ENCODE results near the gene SHB.

Gene SHB

DNA sequence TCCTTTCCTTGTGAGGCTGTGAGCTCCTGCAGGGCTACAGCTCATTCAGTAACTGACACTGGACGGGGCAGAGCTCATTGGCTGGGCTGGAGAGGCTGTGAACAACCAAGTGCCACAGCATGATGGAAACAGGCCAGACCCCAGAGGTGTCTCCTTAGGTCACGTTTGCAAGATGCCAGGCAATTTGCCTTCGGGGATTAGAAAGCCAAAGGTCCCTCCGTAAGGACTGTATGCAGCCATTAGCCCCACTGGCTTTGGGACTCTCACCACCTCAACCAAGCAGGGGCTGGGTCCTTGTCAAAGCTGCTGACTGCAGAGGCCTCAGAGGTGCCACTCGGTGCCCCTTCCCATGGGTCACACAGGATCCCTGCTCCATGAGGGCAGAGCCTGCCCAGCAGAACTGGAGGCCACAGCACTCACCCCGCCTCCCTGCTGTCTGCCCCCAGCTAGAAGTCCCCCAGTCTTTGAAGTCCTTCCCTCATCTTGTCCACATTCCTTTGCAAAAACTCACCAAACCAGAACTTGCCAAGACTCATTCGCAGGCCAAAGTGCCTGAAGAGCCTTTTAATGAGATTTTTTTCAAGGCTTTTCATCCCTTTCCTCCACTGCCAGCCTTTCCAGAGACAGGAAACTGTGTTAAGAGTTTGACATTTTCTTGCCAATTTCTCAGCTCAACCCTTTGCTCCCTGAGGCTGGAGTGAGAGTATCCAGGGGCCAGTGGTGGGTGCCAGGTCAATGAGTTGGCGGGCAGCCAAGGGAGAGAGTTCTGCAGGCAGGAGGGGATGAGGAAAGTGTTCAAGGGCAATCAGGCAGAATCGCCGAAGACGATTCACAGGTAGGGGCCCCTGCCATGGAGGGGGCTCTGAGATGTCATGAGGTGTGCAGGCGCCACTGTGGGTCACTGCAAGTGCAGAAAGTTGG is 125.4 kb downstream of the SHB start:
- Histone ChIP-seq H3F3A (ENCODE audit: insufficient read depth) (no peaks in the 10 kb centered on the region), H3K4me3 (ENCODE audit: insufficient read depth, low read length, poor library complexity, severe bottlenecking) (no peak overlapping the region), H3K9me3 (ENCODE audit: insufficient read depth, low read length) (no peaks in the 10 kb centered on the region), H3K4me2 (ENCODE audit: low read depth, low read length, poor library complexity, severe bottlenecking) (no peak overlapping the region), H3K9me2 (replicated peaks; ENCODE audit: insufficient read depth, low read length) (no peaks in the 10 kb centered on the region), H2AFZ (ENCODE audit: low read depth, low read length, severe bottlenecking) (no peak overlapping the region), H3K27me3 (ENCODE audit: low read length) (no peaks in the 10 kb centered on the region), H3K79me2 (ENCODE audit: insufficient read depth, low read length) (no peaks in the 10 kb centered on the region), H3K9ac (ENCODE audit: low read length) (no peak overlapping the region), H3K36me3 (ENCODE audit: low read length) (no peaks in the 10 kb centered on the region), H4K20me1 (ENCODE audit: low read depth, low read length) (no peaks in the 10 kb centered on the region), H3K27ac (ENCODE audit: low read depth, low read length) (no peak overlapping the region)
- TF ChIP-seq, protein P1, sequence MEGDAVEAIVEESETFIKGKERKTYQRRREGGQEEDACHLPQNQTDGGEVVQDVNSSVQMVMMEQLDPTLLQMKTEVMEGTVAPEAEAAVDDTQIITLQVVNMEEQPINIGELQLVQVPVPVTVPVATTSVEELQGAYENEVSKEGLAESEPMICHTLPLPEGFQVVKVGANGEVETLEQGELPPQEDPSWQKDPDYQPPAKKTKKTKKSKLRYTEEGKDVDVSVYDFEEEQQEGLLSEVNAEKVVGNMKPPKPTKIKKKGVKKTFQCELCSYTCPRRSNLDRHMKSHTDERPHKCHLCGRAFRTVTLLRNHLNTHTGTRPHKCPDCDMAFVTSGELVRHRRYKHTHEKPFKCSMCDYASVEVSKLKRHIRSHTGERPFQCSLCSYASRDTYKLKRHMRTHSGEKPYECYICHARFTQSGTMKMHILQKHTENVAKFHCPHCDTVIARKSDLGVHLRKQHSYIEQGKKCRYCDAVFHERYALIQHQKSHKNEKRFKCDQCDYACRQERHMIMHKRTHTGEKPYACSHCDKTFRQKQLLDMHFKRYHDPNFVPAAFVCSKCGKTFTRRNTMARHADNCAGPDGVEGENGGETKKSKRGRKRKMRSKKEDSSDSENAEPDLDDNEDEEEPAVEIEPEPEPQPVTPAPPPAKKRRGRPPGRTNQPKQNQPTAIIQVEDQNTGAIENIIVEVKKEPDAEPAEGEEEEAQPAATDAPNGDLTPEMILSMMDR (IDR thresholded peaks at IDR 0.05; ENCODE audit: insufficient read depth, low read length, poor library complexity, severe bottlenecking): no peak
- no peak for TF ChIP-seq EZH2phosphoT487 (conservative IDR thresholded peaks at IDR 0.05; ENCODE audit: low read length)

DNA sequence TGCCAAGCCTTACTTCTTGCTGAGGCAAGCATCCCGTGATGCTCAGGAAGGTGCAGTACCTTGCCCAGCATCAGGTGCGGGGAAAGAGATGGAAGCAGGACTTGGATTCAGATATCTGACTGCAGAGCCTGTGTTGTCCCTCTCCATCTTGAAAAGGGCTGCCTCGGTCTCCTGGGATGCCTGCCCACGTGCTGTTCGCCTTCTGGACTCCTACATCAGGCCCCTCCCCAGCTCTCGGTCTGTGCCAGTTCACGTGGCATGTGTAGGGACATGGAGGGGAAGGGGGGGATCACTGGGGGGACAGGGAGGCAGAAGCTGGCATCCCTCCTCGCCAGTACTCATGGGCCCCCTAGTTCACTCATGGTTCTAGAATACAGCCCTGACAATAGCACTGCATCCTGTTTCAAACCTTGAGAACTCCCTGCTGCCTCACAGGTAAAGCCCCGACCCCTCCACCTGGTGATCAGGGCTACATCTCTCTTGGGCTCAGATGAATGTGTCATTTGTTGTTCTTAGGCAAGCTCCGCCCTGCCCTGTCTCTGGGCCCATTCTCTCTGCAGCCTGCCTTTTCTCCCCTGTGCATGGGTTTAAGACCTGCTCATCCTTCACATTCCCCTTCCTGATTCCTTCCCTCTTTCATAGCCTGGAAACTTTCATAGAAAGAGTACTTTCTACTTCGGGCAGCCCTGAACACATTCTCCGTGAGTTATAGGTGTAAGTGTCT is 126.2 kb downstream of the SHB start:
- Histone ChIP-seq H3K79me2 (ENCODE audit: insufficient read depth, low read length) (no peaks in the 10 kb centered on the region), H3K4me3 (ENCODE audit: insufficient read depth, low read length, poor library complexity, severe bottlenecking) (no peak overlapping the region), H3K4me2 (ENCODE audit: low read depth, low read length, poor library complexity, severe bottlenecking) (no peak overlapping the region), H3K36me3 (ENCODE audit: low read length) (no peaks in the 10 kb centered on the region), H3K27me3 (ENCODE audit: low read length) (no peaks in the 10 kb centered on the region), H4K20me1 (ENCODE audit: low read depth, low read length) (no peaks in the 10 kb centered on the region), H3K9me2 (replicated peaks; ENCODE audit: insufficient read depth, low read length) (no peaks in the 10 kb centered on the region), H3K9me3 (ENCODE audit: insufficient read depth, low read length) (no peaks in the 10 kb centered on the region), H3K27ac (ENCODE audit: low read depth, low read length) (no peak overlapping the region), H3K9ac (ENCODE audit: low read length) (no peak overlapping the region), H3F3A (ENCODE audit: insufficient read depth) (no peaks in the 10 kb centered on the region), H2AFZ (ENCODE audit: low read depth, low read length, severe bottlenecking) (no peak overlapping the region)
- no peak for TF ChIP-seq EZH2phosphoT487 (conservative IDR thresholded peaks at IDR 0.05; ENCODE audit: low read length)
- TF ChIP-seq, protein P1 (IDR thresholded peaks at IDR 0.05; ENCODE audit: insufficient read depth, low read length, poor library complexity, severe bottlenecking): no peak

DNA sequence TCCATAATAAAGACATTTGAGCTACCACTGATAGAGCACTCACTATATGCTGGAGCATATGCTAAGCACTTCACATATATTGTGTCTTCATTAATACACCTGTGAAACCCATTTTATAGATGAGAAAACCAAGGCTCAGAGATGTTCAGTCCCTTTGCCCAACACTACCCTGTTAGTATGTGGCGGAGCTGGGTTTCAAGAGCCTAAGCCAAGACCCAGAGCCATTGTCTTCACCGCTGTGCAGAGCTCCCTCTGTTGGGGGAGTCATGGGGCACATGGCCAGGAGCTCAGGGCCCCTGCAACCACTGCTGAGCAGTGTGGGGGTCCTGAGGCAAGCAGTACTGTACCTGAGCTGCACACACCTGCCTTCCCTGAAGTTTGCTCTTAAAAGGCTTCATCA is 127.8 kb downstream of the SHB start:
- Histone ChIP-seq H3K9me3 (ENCODE audit: insufficient read depth, low read length) (no peaks in the 10 kb centered on the region), H3K27ac (ENCODE audit: low read depth, low read length) (no peak overlapping the region), H3K79me2 (ENCODE audit: insufficient read depth, low read length) (no peaks in the 10 kb centered on the region), H4K20me1 (ENCODE audit: low read depth, low read length) (no peaks in the 10 kb centered on the region), H3K36me3 (ENCODE audit: low read length) (no peaks in the 10 kb centered on the region), H3F3A (ENCODE audit: insufficient read depth) (no peaks in the 10 kb centered on the region), H3K4me2 (ENCODE audit: low read depth, low read length, poor library complexity, severe bottlenecking) (no peak overlapping the region), H3K27me3 (ENCODE audit: low read length) (no peaks in the 10 kb centered on the region), H3K4me3 (ENCODE audit: insufficient read depth, low read length, poor library complexity, severe bottlenecking) (no peak overlapping the region), H3K9ac (ENCODE audit: low read length) (no peak overlapping the region), H3K9me2 (replicated peaks; ENCODE audit: insufficient read depth, low read length) (no peaks in the 10 kb centered on the region), H2AFZ (ENCODE audit: low read depth, low read length, severe bottlenecking) (no peak overlapping the region)
- TF ChIP-seq, protein P1 (IDR thresholded peaks at IDR 0.05; ENCODE audit: insufficient read depth, low read length, poor library complexity, severe bottlenecking): no peak
- no peak for TF ChIP-seq EZH2phosphoT487 (conservative IDR thresholded peaks at IDR 0.05; ENCODE audit: low read length)
